IMR-90 (cell line): ENCODE data around the gene CDH16. TPM values are rescaled to one million over a fixed set of nuclear protein-coding genes. Genes with fewer than 3 reads are reported as not detected.

Source experiments
- ATAC-seq: fragments of 200-7000 bp; cut with Tn5 transposase; 2 replicates; pipeline ENCODE4 v1.9.1; 2020; ENCODE audit warnings: low read depth, mild to moderate bottlenecking, moderate library complexity
- BruUV-seq: library from RNA; stranded (reverse); fragments of 400-500 nt; replicated peaks from 2 replicates; lab custom pipeline; 2021; lab: Mats Ljungman, UMichigan
- CTCF ChIA-PET: fragments of 300-600 bp; formaldehyde crosslinking; extraction: SDS; loops from one replicate; lab custom pipeline; 2021; ENCODE audit warnings: antibody characterized with exemption; lab: Yijun Ruan, JAX
- POLR2A ChIA-PET: fragments of 300-600 bp; sonication (Branson Sonifier 250); formaldehyde crosslinking; loops from one replicate; lab custom pipeline; 2022; ENCODE audit warnings: antibody characterized with exemption; ENCODE audit not compliant: unreplicated experiment; lab: Charles Lee
- DNase-seq: peaks from one replicate; pipeline ENCODE4 v3.0.0; 2013
- H2AFZ ChIP-seq: replicated peaks from 2 replicates; pipeline ENCODE3; 2013; ENCODE audit warnings: low read length, mild to moderate bottlenecking; ENCODE audit not compliant: poor library complexity
- H2AK5ac ChIP-seq: 2 replicates; pipeline ENCODE4 v1.6.1; 2013; ENCODE audit warnings: low read depth, low read length, inconsistent platforms
- H2AK9ac ChIP-seq: replicated peaks from 2 replicates; pipeline ENCODE3; 2013; ENCODE audit warnings: mild to moderate bottlenecking, low read depth, low read length, moderate library complexity; ENCODE audit not compliant: poor library complexity
- H2BK120ac ChIP-seq: 2 replicates; pipeline ENCODE4 v1.6.1; 2013; ENCODE audit warnings: low read depth, low read length, inconsistent platforms
- H2BK15ac ChIP-seq: 3 replicates; pipeline ENCODE4 v1.6.1; 2013; ENCODE audit warnings: low read depth, low read length, inconsistent platforms
- H2BK20ac ChIP-seq: 2 replicates; pipeline ENCODE4 v1.6.1; 2013; ENCODE audit warnings: low read depth, mild to moderate bottlenecking, inconsistent platforms, low read length, moderate library complexity
- H2BK5ac ChIP-seq: 2 replicates; pipeline ENCODE4 v1.6.1; 2013; ENCODE audit warnings: mild to moderate bottlenecking, low read depth, low read length, inconsistent platforms; ENCODE audit not compliant: poor library complexity, severe bottlenecking
- H3K14ac ChIP-seq: replicated peaks from 2 replicates; pipeline ENCODE4 v1.6.1; 2013; ENCODE audit warnings: low read depth, low read length, inconsistent platforms
- H3K18ac ChIP-seq: 2 replicates; pipeline ENCODE4 v1.6.1; 2013; ENCODE audit warnings: low read depth, low read length, control low read depth
- H3K23ac ChIP-seq: 2 replicates; pipeline ENCODE4 v1.6.1; 2013; ENCODE audit warnings: low read depth, low read length, inconsistent platforms
- H3K27ac ChIP-seq: 2 replicates; pipeline ENCODE4 v1.5.1; 2013; ENCODE audit warnings: mild to moderate bottlenecking, control low read depth, low read length; ENCODE audit not compliant: insufficient read depth
- H3K27me3 ChIP-seq: 2 replicates; pipeline ENCODE4 v1.6.1; 2013; ENCODE audit warnings: low read length; ENCODE audit not compliant: control insufficient read depth, insufficient read depth
- H3K36me3 ChIP-seq: 2 replicates; pipeline ENCODE4 v1.6.1; 2013; ENCODE audit warnings: low read length, mixed read lengths; ENCODE audit not compliant: control insufficient read depth, insufficient read depth
- H3K4ac ChIP-seq: 2 replicates; pipeline ENCODE4 v1.6.1; 2013; ENCODE audit warnings: low read depth, low read length, inconsistent platforms
- H3K4me1 ChIP-seq: 2 replicates; pipeline ENCODE4 v1.6.1; 2013; ENCODE audit warnings: low read length, mixed read lengths; ENCODE audit not compliant: control insufficient read depth, insufficient read depth
- H3K4me2 ChIP-seq: 2 replicates; pipeline ENCODE4 v1.6.1; 2013; ENCODE audit warnings: low read depth, mild to moderate bottlenecking, control low read depth, low read length, moderate library complexity
- H3K4me3 ChIP-seq: 2 replicates; pipeline ENCODE4 v1.5.1; 2013; ENCODE audit warnings: low read depth, mild to moderate bottlenecking, control low read depth, low read length, moderate library complexity; ENCODE audit not compliant: insufficient read depth
- H3K56ac ChIP-seq: 2 replicates; pipeline ENCODE4 v1.6.1; 2013; ENCODE audit warnings: low read length, inconsistent platforms; ENCODE audit not compliant: insufficient read depth; ENCODE audit errors: extremely low read depth
- H3K79me1 ChIP-seq, 2 experiments: 2 replicates each; pipeline ENCODE4 v1.6.1; 2013; ENCODE audit warnings: low read length in 2 of 2, inconsistent platforms in 1 of 2, low read depth in 1 of 2
- H3K9ac ChIP-seq: 2 replicates; pipeline ENCODE4 v1.6.1; 2013; ENCODE audit warnings: low read depth, low read length, control low read depth
- H3K9me1 ChIP-seq: 2 replicates; pipeline ENCODE4 v1.6.1; 2013; ENCODE audit warnings: low read length, inconsistent platforms; ENCODE audit not compliant: insufficient read depth
- H3K9me3 ChIP-seq: 2 replicates; pipeline ENCODE4 v1.6.1; 2013; ENCODE audit warnings: low read length; ENCODE audit not compliant: control insufficient read depth, insufficient read depth
- H4K20me1 ChIP-seq: 2 replicates; pipeline ENCODE4 v1.6.1; 2013; ENCODE audit warnings: low read length, inconsistent platforms; ENCODE audit not compliant: insufficient read depth
- H4K5ac ChIP-seq: 2 replicates; pipeline ENCODE4 v1.6.1; 2013; ENCODE audit warnings: mild to moderate bottlenecking, low read depth, low read length, control low read depth
- H4K8ac ChIP-seq, 2 experiments: 2 replicates each; pipeline ENCODE4 v1.6.1; 2013; ENCODE audit warnings: low read depth in 2 of 2, low read length in 2 of 2, control low read depth in 1 of 2, inconsistent platforms in 1 of 2
- H4K91ac ChIP-seq: 2 replicates; pipeline ENCODE4 v1.6.1; 2013; ENCODE audit warnings: low read depth, low read length, inconsistent platforms; ENCODE audit not compliant: insufficient read depth
- ELK1 ChIP-seq: fragments of 150-350 bp; IDR thresholded peaks from 2 replicates; pipeline ENCODE4 v1.6.1; 2016; ENCODE audit warnings: low read depth, mild to moderate bottlenecking, low read length, moderate library complexity, borderline replicate concordance
- MAFK ChIP-seq: IDR thresholded peaks from 2 replicates; pipeline ENCODE4 v1.6.1; 2012; ENCODE audit warnings: low read depth, low read length, improper control_type of control experiment
- POLR2A ChIP-seq: IDR thresholded peaks from 2 replicates; pipeline ENCODE4 v1.6.1; 2012; ENCODE audit warnings: mild to moderate bottlenecking, low read depth, low read length
- RAD21 ChIP-seq: IDR thresholded peaks from 2 replicates; pipeline ENCODE4 v1.6.1; 2012; ENCODE audit warnings: low read length, improper control_type of control experiment
- SMC3 ChIP-seq: fragments of 150-350 bp; IDR thresholded peaks from 2 replicates; pipeline ENCODE4 v1.6.1; 2016; ENCODE audit warnings: low read depth, mild to moderate bottlenecking, antibody characterized with exemption, low read length, moderate library complexity
- WGBS, 2 experiments: methylation state at CpG; one replicate each; pipeline versions ENCODE4 v1.1.5 to v1.1.7; 2013; ENCODE audit warnings: missing lambda C conversion rate in 2 of 2; ENCODE audit not compliant: insufficient read length in 1 of 2; ENCODE audit errors: extremely low coverage in 2 of 2; 5-methylcytosine and 5-hydroxymethylcytosine counted together
- dilution Hi-C: fragments of 300-500 bp; cut with HindIII; formaldehyde crosslinking; loops from one replicate; pipeline ENCODE4 v1.14.3; 2018; ENCODE audit warnings: low sequenced_read_pairs; ENCODE audit not compliant: unreplicated experiment
- in situ Hi-C: fragments of 300-500 bp; cut with MboI; formaldehyde crosslinking; loops from 3 replicates; pipeline ENCODE4 v1.14.3; 2019; ENCODE audit warnings: low sequenced_read_pairs, inconsistent platforms, mixed read lengths
- intact Hi-C: fragments of 100-400 bp; cut with micrococcal nuclease; formaldehyde crosslinking; loops from 2 replicates; pipeline ENCODE4 v1.10.0; 2022
- polyA plus RNA-seq, 3 experiments: library from polyadenylated mRNA; depleted of rRNA; stranded (reverse); fragments of >200 nt; gene quantifications; 2 replicates each; pipeline ENCODE4 v1.2.3, GENCODE V29; 2012; ENCODE audit warnings: low replicate concordance in 1 of 3
- total RNA-seq: library from RNA; depleted of rRNA; stranded (reverse); fragments of >200 nt; gene quantifications from 2 replicates; pipeline ENCODE4 v1.2.3, GENCODE V29; 2012

The CDH16 gene
- total and polyA plus RNA-seq, 2 of the 4 experiments (the other 2 are of a cell fraction), result not detected

- H3K9me1 ChIP-seq, result peaks cover 11% of the 10 kb centered on the region
- no peak overlapping the region for H2AK5ac ChIP-seq
- H4K91ac ChIP-seq, result no peak overlapping the region
- H3K79me1 ChIP-seq, result no peaks in the 10 kb centered on the region
- H2AFZ ChIP-seq, result peak overlapping the region; percentile 41
- no peak overlapping the region for H2BK20ac ChIP-seq
- H3K36me3 ChIP-seq, result no peaks in the 10 kb centered on the region
- POLR2A ChIA-PET, result no interaction called here
- H3K27ac ChIP-seq, result no peak overlapping the region
- no TSS peak for BruUV-seq
- H2BK15ac ChIP-seq, result no peak overlapping the region
- TF ChIP-seq SMC3 (no peak), MAFK (no peak), ELK1 (no peak), RAD21 (no peak), POLR2A (no peak)
- intact Hi-C loops (no loop called here), dilution Hi-C loops (no loop called here), in situ Hi-C loops (no loop called here)
- H3K9me3 ChIP-seq, result no peaks in the 10 kb centered on the region
- no peak overlapping the region for H3K4me2 ChIP-seq
- no peak overlapping the region for H4K5ac ChIP-seq
- no peak overlapping the region for H3K18ac ChIP-seq
- H4K8ac ChIP-seq, result no peak overlapping the region
- H2BK5ac ChIP-seq, result no peak overlapping the region
- 48% methylated on average over 4 of the region's 14 CpGs; no CpG with 5 or more reads in 1 of the 2 experiments for WGBS, 2 experiments
- peak overlapping the region; percentile 24 for H2AK9ac ChIP-seq
- H3K4me1 ChIP-seq, result peaks cover 6% of the 10 kb centered on the region
- no peak overlapping the region for H3K14ac ChIP-seq
- peaks cover 13% of the 10 kb centered on the region for H3K27me3 ChIP-seq
- H3K4ac ChIP-seq, result no peak overlapping the region
- H2BK120ac ChIP-seq, result no peak overlapping the region
- no peak overlapping the region for H3K4me3 ChIP-seq
- CTCF ChIA-PET, result interaction anchor here (0.6 to 1.8 kb wide), 4 partner anchors 8 to 386 kb away, joined by 3 to 5 read pairs (median 4); partner anchors contain the start of genes CDH16 and DYNC1LI2
- no peak for DNase-seq
- no peak overlapping the region for H3K23ac ChIP-seq
- no peak overlapping the region for H3K9ac ChIP-seq
- no peaks in the 10 kb centered on the region for H4K20me1 ChIP-seq
- no peak overlapping the region for H3K56ac ChIP-seq
- ATAC-seq, result no peak
Measured at GRCh38 chr16:66910175-66910940, 8.3 kb downstream of the CDH16 start.
